ENCODE results near the gene ADRA1B.

The ADRA1B gene

DNA sequence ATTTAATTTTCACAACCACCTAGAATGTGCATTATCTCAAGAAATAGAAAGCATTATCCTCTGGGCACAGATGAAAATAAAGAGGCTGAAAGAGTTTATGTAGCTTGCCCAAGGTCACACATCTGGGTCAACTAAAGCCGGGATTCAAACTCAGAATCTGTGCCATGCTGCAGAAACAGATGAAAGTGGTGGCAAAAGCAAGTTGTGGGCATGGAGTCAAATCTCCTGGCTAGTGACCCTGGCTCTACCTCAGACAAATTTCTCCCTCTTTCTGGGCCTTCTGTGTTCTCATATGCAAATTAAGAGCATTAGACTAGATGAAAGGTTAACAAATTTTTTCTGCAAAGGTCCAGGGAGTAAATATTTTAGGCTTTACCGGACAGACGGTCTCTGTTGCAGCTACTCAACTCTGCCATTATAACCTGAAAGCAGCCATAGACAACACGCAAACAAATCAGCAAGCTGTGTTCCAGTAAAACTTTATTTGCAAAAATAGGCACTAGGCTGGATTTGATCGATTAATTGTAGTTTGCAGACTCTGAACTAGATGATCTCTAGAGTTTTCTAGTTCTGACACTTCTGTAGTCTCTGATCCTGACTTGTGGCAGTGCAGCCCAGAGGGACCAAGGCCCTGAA, 6.0 kb upstream of the ADRA1B start:
- no peaks in the 10 kb centered on the region for H3K79me2 ChIP-seq (ENCODE audit: insufficient read depth, low read length)
- H2AFZ ChIP-seq (ENCODE audit: low read depth, low read length, severe bottlenecking) = no peak overlapping the region
- no peaks in the 10 kb centered on the region for H3K27me3 ChIP-seq (ENCODE audit: low read length)
- H3K27ac ChIP-seq (ENCODE audit: low read depth, low read length) = no peak overlapping the region
- no peak overlapping the region for H3K9ac ChIP-seq (ENCODE audit: low read length)
- no peaks in the 10 kb centered on the region for H3K36me3 ChIP-seq (ENCODE audit: low read length)
- no peak overlapping the region for H3K4me3 ChIP-seq (ENCODE audit: insufficient read depth, low read length, poor library complexity, severe bottlenecking)
- no peak for TF ChIP-seq EZH2phosphoT487 (conservative IDR thresholded peaks at IDR 0.05; ENCODE audit: low read length)
- TF ChIP-seq, protein P1, sequence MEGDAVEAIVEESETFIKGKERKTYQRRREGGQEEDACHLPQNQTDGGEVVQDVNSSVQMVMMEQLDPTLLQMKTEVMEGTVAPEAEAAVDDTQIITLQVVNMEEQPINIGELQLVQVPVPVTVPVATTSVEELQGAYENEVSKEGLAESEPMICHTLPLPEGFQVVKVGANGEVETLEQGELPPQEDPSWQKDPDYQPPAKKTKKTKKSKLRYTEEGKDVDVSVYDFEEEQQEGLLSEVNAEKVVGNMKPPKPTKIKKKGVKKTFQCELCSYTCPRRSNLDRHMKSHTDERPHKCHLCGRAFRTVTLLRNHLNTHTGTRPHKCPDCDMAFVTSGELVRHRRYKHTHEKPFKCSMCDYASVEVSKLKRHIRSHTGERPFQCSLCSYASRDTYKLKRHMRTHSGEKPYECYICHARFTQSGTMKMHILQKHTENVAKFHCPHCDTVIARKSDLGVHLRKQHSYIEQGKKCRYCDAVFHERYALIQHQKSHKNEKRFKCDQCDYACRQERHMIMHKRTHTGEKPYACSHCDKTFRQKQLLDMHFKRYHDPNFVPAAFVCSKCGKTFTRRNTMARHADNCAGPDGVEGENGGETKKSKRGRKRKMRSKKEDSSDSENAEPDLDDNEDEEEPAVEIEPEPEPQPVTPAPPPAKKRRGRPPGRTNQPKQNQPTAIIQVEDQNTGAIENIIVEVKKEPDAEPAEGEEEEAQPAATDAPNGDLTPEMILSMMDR (IDR thresholded peaks at IDR 0.05; ENCODE audit: insufficient read depth, low read length, poor library complexity, severe bottlenecking) = no peak
- H4K20me1 ChIP-seq (ENCODE audit: low read depth, low read length) = no peaks in the 10 kb centered on the region
- H3K4me2 ChIP-seq (ENCODE audit: low read depth, low read length, poor library complexity, severe bottlenecking) = no peak overlapping the region
- H3F3A ChIP-seq (ENCODE audit: insufficient read depth) = no peaks in the 10 kb centered on the region
- no peaks in the 10 kb centered on the region for H3K9me2 ChIP-seq (replicated peaks; ENCODE audit: insufficient read depth, low read length)
- H3K9me3 ChIP-seq (ENCODE audit: insufficient read depth, low read length) = no peaks in the 10 kb centered on the region

DNA sequence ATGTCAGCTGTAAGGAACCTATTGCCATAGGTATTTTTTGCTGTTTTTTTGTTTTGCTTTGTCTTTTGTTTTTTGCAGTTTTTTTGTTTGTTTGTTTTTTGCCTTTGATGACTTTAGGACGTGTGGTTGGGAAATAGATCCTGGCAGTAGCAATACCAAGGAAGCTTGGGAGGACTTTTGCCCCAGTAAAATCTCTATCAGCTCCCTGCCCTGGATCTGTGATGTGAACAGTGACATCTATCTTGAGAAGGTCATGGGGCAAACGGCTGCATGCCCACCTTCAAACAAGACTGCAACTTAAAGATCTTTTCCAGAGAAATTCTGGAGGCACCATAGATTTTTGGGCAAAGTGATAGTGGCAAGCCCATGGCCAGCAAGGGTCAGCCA, 5.4 kb upstream of the ADRA1B start:
- Histone ChIP-seq H3F3A (ENCODE audit: insufficient read depth) (no peaks in the 10 kb centered on the region), H3K9me3 (ENCODE audit: insufficient read depth, low read length) (no peaks in the 10 kb centered on the region), H3K27ac (ENCODE audit: low read depth, low read length) (no peak overlapping the region), H3K4me2 (ENCODE audit: low read depth, low read length, poor library complexity, severe bottlenecking) (no peak overlapping the region), H3K79me2 (ENCODE audit: insufficient read depth, low read length) (no peaks in the 10 kb centered on the region), H3K27me3 (ENCODE audit: low read length) (no peaks in the 10 kb centered on the region), H3K36me3 (ENCODE audit: low read length) (no peaks in the 10 kb centered on the region), H2AFZ (ENCODE audit: low read depth, low read length, severe bottlenecking) (no peak overlapping the region), H3K4me3 (ENCODE audit: insufficient read depth, low read length, poor library complexity, severe bottlenecking) (no peak overlapping the region), H4K20me1 (ENCODE audit: low read depth, low read length) (no peaks in the 10 kb centered on the region), H3K9me2 (replicated peaks; ENCODE audit: insufficient read depth, low read length) (no peaks in the 10 kb centered on the region), H3K9ac (ENCODE audit: low read length) (no peak overlapping the region)
- TF ChIP-seq EZH2phosphoT487 (conservative IDR thresholded peaks at IDR 0.05; ENCODE audit: low read length) = no peak
- TF ChIP-seq, protein P1 (IDR thresholded peaks at IDR 0.05; ENCODE audit: insufficient read depth, low read length, poor library complexity, severe bottlenecking) = no peak

DNA sequence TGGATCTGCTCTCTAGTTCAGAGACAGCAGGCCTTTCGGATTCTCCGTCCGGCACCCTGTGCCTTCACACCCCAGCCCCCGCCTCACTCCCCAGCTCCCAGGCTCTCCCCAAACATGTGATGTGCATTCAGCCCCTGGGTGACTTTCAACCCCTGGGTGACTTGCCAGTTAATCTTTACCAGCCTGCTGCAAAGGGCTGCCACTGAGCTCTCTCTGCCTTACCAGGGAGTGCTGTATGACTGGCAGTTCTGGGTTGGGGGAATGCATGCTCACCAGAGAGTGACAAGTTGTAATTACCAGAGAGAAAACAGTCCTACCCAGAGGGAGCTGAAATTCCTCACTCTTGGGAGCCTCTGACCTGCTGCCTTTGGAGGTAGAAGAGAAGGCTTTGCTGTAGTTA, 4.9 kb upstream of the ADRA1B start:
- no peaks in the 10 kb centered on the region for H3K79me2 ChIP-seq (ENCODE audit: insufficient read depth, low read length)
- no peak for TF ChIP-seq EZH2phosphoT487 (conservative IDR thresholded peaks at IDR 0.05; ENCODE audit: low read length)
- TF ChIP-seq, protein P1 (IDR thresholded peaks at IDR 0.05; ENCODE audit: insufficient read depth, low read length, poor library complexity, severe bottlenecking) = no peak
- H3F3A ChIP-seq (ENCODE audit: insufficient read depth) = no peaks in the 10 kb centered on the region
- no peaks in the 10 kb centered on the region for H3K27me3 ChIP-seq (ENCODE audit: low read length)
- no peaks in the 10 kb centered on the region for H3K9me2 ChIP-seq (replicated peaks; ENCODE audit: insufficient read depth, low read length)
- no peaks in the 10 kb centered on the region for H3K36me3 ChIP-seq (ENCODE audit: low read length)
- H3K9me3 ChIP-seq (ENCODE audit: insufficient read depth, low read length) = no peaks in the 10 kb centered on the region
- no peaks in the 10 kb centered on the region for H4K20me1 ChIP-seq (ENCODE audit: low read depth, low read length)
- no peak overlapping the region for H3K4me2 ChIP-seq (ENCODE audit: low read depth, low read length, poor library complexity, severe bottlenecking)
- no peak overlapping the region for H3K9ac ChIP-seq (ENCODE audit: low read length)
- no peak overlapping the region for H3K27ac ChIP-seq (ENCODE audit: low read depth, low read length)
- H3K4me3 ChIP-seq (ENCODE audit: insufficient read depth, low read length, poor library complexity, severe bottlenecking) = no peak overlapping the region
- no peak overlapping the region for H2AFZ ChIP-seq (ENCODE audit: low read depth, low read length, severe bottlenecking)

Data from SU-DHL-6 (cell line).